ENCODE measurements around the gene VSTM4.

VSTM4 gene

DNA sequence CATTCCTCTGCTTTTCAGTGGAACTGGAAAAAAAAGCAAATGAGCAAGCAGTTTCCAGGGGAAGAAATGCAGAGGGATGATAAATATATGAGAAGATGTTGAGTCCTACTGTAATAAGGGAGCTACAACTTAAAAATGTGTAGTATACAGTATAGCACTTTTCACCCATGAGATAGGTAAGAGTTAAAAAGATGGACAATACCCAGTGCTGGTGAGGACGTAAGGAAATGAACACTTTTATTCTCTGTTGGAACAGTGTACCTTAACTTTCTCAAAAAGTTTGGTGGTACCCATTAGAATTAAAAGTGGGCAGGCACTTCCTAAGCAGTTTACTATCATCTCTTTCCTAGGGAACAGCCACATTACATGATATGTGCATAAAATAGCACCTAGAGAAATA is 21.2 kb upstream of the VSTM4 start:
- Histone ChIP-seq H3K27me3 (ENCODE audit: insufficient read depth, insufficient read length) (no peaks in the 10 kb centered on the region), H3K4me3 (ENCODE audit: insufficient read length, low read depth) (no peak overlapping the region), H3K36me3 (ENCODE audit: insufficient read depth, insufficient read length, low read length) (no peaks in the 10 kb centered on the region), H3K9ac (ENCODE audit: insufficient read length, low read depth) (no peak overlapping the region), H3K4me1 (ENCODE audit: insufficient read depth, insufficient read length) (peaks cover 10% of the 10 kb centered on the region), H3K9me3 (ENCODE audit: insufficient read depth, low read length) (no peaks in the 10 kb centered on the region)
- DNase-seq (ENCODE audit: low read depth, low spot score): no peak
- TF ChIP-seq ZNF274 (IDR thresholded peaks at IDR 0.05; ENCODE audit: low read depth, low read length) (no peak), YY1 (IDR thresholded peaks at IDR 0.05; ENCODE audit: insufficient read depth, insufficient read length) (no peak)

DNA sequence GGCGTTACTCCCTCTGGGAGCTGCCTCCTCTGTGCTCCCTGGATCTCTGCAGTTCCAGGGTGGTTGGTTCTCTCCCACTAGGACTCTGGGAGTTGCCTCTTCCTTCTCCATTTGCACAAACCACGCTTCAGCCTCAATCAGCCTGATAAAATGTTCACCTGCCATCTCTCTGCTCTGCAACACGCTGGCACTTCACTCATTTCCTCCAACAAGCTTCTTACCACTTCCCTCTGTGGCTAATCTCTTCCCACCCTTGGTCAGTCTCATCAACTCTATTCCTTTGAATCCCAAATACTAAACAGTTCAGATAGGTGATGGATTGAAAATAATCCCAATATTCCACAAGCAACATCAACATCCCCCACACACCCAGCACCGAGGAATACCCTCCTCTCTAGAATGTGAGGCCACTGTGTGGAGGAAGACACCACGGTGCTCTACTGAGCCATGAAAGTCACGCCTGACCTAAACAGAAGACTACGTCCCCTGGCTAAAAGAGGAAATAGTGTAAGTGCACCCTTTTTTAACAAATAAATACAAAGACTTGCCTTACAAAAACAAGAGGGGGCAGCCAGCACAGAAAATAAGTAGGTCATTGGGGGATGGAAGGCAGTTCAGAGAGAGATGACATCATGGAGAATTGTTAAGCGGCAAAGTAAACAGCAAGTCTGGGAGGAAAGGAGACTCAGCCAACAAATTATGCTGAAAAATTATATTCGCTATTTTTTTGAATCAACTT is 20.4 kb upstream of the VSTM4 start:
- Histone ChIP-seq H3K36me3 (ENCODE audit: insufficient read depth, insufficient read length, low read length) (no peaks in the 10 kb centered on the region), H3K4me3 (ENCODE audit: insufficient read length, low read depth) (no peak overlapping the region), H3K27me3 (ENCODE audit: insufficient read depth, insufficient read length) (no peaks in the 10 kb centered on the region), H3K9me3 (ENCODE audit: insufficient read depth, low read length) (no peaks in the 10 kb centered on the region), H3K4me1 (ENCODE audit: insufficient read depth, insufficient read length) (peaks cover 10% of the 10 kb centered on the region), H3K9ac (ENCODE audit: insufficient read length, low read depth) (no peak overlapping the region)
- no peak for TF ChIP-seq SUZ12 (IDR thresholded peaks at IDR 0.05; ENCODE audit: extremely low read depth, insufficient read depth, insufficient read length)
- TF ChIP-seq YY1 (IDR thresholded peaks at IDR 0.05; ENCODE audit: insufficient read depth, insufficient read length): no peak
- no peak for TF ChIP-seq ZNF274 (IDR thresholded peaks at IDR 0.05; ENCODE audit: low read depth, low read length)
- DNase-seq (ENCODE audit: low read depth, low spot score): no peak

DNA sequence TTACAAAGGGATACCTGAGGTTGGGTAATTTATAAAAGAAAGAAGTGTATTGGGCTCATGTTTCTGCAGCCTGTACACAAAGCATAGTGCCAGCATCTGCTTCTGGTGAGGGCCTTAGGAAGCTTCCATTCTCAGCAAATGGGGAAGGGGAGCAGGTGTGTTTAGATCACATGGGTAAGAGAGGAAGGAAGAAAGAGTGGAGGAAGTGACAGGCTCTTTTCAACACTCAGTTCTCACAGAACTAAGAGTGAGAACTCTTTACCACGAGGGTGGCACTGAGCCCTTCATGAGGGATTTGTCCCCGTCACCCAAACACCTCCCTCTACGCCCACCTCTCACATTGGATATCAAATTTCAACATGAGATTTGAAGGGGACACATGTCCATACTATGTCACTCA is 19.0 kb upstream of the VSTM4 start:
- TF ChIP-seq ZNF274 (IDR thresholded peaks at IDR 0.05; ENCODE audit: low read depth, low read length): no peak
- TF ChIP-seq YY1 (IDR thresholded peaks at IDR 0.05; ENCODE audit: insufficient read depth, insufficient read length): no peak
- Histone ChIP-seq H3K27me3 (ENCODE audit: insufficient read depth, insufficient read length) (no peaks in the 10 kb centered on the region), H3K4me3 (ENCODE audit: insufficient read length, low read depth) (no peak overlapping the region), H3K4me1 (ENCODE audit: insufficient read depth, insufficient read length) (no peaks in the 10 kb centered on the region), H3K9ac (ENCODE audit: insufficient read length, low read depth) (no peak overlapping the region), H3K9me3 (ENCODE audit: insufficient read depth, low read length) (no peaks in the 10 kb centered on the region), H3K36me3 (ENCODE audit: insufficient read depth, insufficient read length, low read length) (no peaks in the 10 kb centered on the region)
- DNase-seq (ENCODE audit: low read depth, low spot score): no peak

DNA sequence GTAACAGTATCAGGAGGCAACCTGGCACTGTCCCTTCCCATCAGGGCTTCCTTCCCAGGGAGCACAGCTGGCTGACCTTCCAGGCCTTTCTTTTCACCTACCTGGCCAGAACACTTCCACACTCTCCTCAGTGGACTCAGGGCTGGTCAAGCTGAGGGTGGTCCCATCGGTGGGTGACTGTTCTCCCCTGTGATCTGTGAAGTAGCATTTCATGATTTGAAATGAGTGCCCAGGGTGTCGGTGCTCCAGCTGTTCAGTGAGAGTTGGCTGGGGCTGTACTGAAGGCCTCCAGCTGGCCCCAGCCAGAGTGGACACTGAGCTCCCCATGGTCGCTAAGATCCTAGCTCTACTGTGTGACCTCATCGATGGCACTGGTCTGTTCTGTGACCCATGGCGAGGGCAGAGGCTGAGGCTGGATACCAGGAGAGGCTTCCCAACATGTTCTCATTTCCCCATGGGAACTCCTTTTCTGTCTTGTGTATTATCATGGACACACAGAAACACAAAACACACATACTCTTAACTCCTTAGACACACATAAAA is 18.5 kb upstream of the VSTM4 start, which contains the start of gene FAM170B:
Gene FAM170B, minus strand, starts transcription at position 316 of the 543 bp plus-strand sequence. Its CDS starts 103 bp downstream, at position 213.
- no peak within 1 kb of the TSS for H3K4me3 ChIP-seq (ENCODE audit: insufficient read length, low read depth)
- TF ChIP-seq YY1 (IDR thresholded peaks at IDR 0.05; ENCODE audit: insufficient read depth, insufficient read length) (no peak), ZNF274 (IDR thresholded peaks at IDR 0.05; ENCODE audit: low read depth, low read length) (no peak)
- H3K36me3 ChIP-seq (ENCODE audit: insufficient read depth, insufficient read length, low read length): no peaks in the 10 kb centered on the region
- no peaks in the 10 kb centered on the region for H3K4me1 ChIP-seq (ENCODE audit: insufficient read depth, insufficient read length)
- no peak within 1 kb of the TSS for H3K9ac ChIP-seq (ENCODE audit: insufficient read length, low read depth)
- H3K27me3 ChIP-seq (ENCODE audit: insufficient read depth, insufficient read length): no peaks in the 10 kb centered on the region
- no peak for DNase-seq (ENCODE audit: low read depth, low spot score)
- H3K9me3 ChIP-seq (ENCODE audit: insufficient read depth, low read length): no peaks in the 10 kb centered on the region

DNA sequence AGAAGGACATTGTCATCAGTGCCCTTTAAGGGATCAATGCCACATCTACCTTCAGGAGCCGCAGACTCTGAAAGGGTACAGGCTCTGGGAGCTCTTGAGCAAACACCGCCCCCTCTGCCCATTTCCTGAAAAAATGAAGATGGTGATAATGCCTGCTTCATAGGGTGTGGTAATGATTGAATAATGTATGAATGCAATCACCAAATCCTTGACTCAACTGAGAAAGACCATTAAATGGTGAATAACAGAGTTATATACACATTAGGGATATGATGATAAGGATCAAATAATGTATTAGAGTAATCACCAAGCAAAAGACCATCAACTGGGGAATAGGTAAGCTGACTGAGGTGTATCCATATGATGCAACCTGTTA is 17.0 kb upstream of the VSTM4 start:
- H3K9ac ChIP-seq (ENCODE audit: insufficient read length, low read depth): no peak overlapping the region
- H3K4me3 ChIP-seq (ENCODE audit: insufficient read length, low read depth): no peak overlapping the region
- TF ChIP-seq ZNF274 (IDR thresholded peaks at IDR 0.05; ENCODE audit: low read depth, low read length): no peak
- TF ChIP-seq SUZ12 (IDR thresholded peaks at IDR 0.05; ENCODE audit: extremely low read depth, insufficient read depth, insufficient read length): no peak
- no peak for TF ChIP-seq YY1 (IDR thresholded peaks at IDR 0.05; ENCODE audit: insufficient read depth, insufficient read length)

DNA sequence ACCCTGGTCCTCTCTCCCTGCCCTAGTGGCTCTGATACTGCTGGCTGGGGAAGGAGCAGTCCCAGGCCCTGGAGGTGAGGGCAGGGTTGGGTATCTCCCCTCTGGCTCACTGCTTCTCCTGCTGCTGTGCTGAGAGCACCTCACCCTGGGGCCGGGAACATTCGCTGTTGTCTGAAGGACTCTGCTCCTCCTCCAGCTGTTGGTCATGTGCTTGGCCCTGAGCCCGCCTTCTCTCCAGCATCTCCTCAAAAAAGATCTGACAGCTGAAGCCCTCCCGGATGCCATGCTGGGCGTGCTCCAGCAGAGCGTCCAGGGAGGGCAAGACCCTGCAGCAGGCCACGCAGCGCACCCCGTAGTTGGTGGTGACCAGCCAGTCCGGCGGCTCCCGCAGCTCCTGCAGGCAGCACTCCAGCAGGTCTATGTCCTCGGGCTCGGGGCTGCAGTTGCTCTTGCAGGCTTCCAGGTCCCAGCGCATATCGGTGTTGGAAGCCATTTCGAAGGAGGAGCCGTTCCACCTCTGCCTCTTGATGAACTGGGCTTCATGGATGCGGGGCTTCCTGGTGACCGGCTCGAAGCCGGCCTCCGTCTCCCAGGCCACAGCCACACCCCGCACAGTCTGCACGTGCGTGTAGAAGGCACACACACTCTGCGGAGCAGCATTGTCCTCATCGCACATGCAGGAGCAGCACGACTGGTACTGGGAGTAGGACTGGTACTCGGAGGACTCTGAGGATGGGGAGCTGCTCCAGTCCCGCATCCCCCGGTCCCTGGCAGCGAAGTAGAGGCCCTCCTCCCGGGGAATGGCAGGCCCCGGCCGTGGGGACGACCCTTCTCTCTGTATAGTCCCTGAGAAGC is 16.4 kb upstream of the VSTM4 start:
- TF ChIP-seq SUZ12 (IDR thresholded peaks at IDR 0.05; ENCODE audit: extremely low read depth, insufficient read depth, insufficient read length) (no peak), YY1 (IDR thresholded peaks at IDR 0.05; ENCODE audit: insufficient read depth, insufficient read length) (no peak)
- H3K36me3 ChIP-seq (ENCODE audit: insufficient read depth, insufficient read length, low read length): no peaks in the 10 kb centered on the region
- no peaks in the 10 kb centered on the region for H3K27me3 ChIP-seq (ENCODE audit: insufficient read depth, insufficient read length)
- no peak overlapping the region for H3K4me3 ChIP-seq (ENCODE audit: insufficient read length, low read depth)
- DNase-seq (ENCODE audit: low read depth, low spot score): no peak
- no peak overlapping the region for H3K9ac ChIP-seq (ENCODE audit: insufficient read length, low read depth)
- H3K4me1 ChIP-seq (ENCODE audit: insufficient read depth, insufficient read length): no peaks in the 10 kb centered on the region
- no peaks in the 10 kb centered on the region for H3K9me3 ChIP-seq (ENCODE audit: insufficient read depth, low read length)

More for the DNA sequence above, 17.0 kb upstream of the VSTM4 start:
- H3K9me3 ChIP-seq (ENCODE audit: insufficient read depth, low read length): no peaks in the 10 kb centered on the region
- H3K27me3 ChIP-seq (ENCODE audit: insufficient read depth, insufficient read length): no peaks in the 10 kb centered on the region
- no peak for DNase-seq (ENCODE audit: low read depth, low spot score)
- no peaks in the 10 kb centered on the region for H3K36me3 ChIP-seq (ENCODE audit: insufficient read depth, insufficient read length, low read length)
- no peaks in the 10 kb centered on the region for H3K4me1 ChIP-seq (ENCODE audit: insufficient read depth, insufficient read length)

DNA sequence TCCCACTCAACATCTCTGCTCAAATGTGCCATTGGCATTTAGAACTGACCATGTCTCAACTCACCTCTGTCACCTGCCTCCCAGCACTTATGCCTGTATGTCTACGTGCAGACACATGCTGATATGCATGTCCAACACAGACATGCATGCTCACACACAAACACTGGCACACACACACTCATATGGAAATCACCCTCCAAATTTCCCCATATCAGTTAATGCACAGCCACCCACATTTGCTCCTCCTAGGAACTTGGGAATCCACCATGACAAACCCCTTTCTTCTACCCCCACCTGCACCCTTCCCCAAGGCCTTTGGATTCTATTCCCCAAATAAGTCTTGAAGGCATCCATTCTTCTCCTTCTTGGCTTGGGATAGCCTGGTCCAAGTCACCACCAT is 14.1 kb upstream of the VSTM4 start:
- no peak overlapping the region for H3K9ac ChIP-seq (ENCODE audit: insufficient read length, low read depth)
- H3K9me3 ChIP-seq (ENCODE audit: insufficient read depth, low read length): no peaks in the 10 kb centered on the region
- H3K4me3 ChIP-seq (ENCODE audit: insufficient read length, low read depth): no peak overlapping the region
- no peaks in the 10 kb centered on the region for H3K4me1 ChIP-seq (ENCODE audit: insufficient read depth, insufficient read length)
- DNase-seq (ENCODE audit: low read depth, low spot score): no peak
- no peak for TF ChIP-seq SUZ12 (IDR thresholded peaks at IDR 0.05; ENCODE audit: extremely low read depth, insufficient read depth, insufficient read length)
- no peaks in the 10 kb centered on the region for H3K27me3 ChIP-seq (ENCODE audit: insufficient read depth, insufficient read length)
- H3K36me3 ChIP-seq (ENCODE audit: insufficient read depth, insufficient read length, low read length): no peaks in the 10 kb centered on the region

All from NT2/D1 (cell line).